Bronchial epithelial cell (primary cell): ENCODE results near the gene DSCAML1. TPM values are rescaled to one million over a fixed set of nuclear protein-coding genes. Genes with fewer than 3 reads are reported as not detected.

Experiments
- DNase-seq: peaks from one replicate; pipeline ENCODE4 v3.0.0-alpha.2; 2010; ENCODE audit warnings: low read depth
- FAIRE-seq: peaks from 2 replicates; lab custom pipeline; 2011; peaks lifted over from hg19 to GRCh38; lab: Jason Lieb, UNC
- H3K27me3 ChIP-seq: 2 replicates; pipeline ENCODE4 v1.5.1; 2011; ENCODE audit warnings: low read length; ENCODE audit not compliant: control insufficient read depth, insufficient read depth
- H3K36me3 ChIP-seq: 2 replicates; pipeline ENCODE4 v1.5.1; 2011; ENCODE audit warnings: low read length; ENCODE audit not compliant: control insufficient read depth, insufficient read depth
- H3K4me3 ChIP-seq: 2 replicates; pipeline ENCODE4 v1.5.1; 2011; ENCODE audit warnings: mild to moderate bottlenecking, low read depth, low read length, control low read depth
- total RNA-seq: library from RNA; depleted of rRNA; stranded (reverse); fragments of >200 nt; gene quantifications from 2 replicates; pipeline ENCODE4 v1.2.1, GENCODE V29; 2014
- TF ChIP-seq, protein P1 (sequence below): IDR thresholded peaks from 2 replicates; pipeline ENCODE4 v1.5.1; 2011; ENCODE audit warnings: mild to moderate bottlenecking, moderate library complexity, low read length, control low read depth, inconsistent platforms; ENCODE audit not compliant: insufficient read depth, severe bottlenecking

DSCAML1 gene
- total RNA-seq, 1 donor from 2014 or later: under 0.01 TPM

DNA sequence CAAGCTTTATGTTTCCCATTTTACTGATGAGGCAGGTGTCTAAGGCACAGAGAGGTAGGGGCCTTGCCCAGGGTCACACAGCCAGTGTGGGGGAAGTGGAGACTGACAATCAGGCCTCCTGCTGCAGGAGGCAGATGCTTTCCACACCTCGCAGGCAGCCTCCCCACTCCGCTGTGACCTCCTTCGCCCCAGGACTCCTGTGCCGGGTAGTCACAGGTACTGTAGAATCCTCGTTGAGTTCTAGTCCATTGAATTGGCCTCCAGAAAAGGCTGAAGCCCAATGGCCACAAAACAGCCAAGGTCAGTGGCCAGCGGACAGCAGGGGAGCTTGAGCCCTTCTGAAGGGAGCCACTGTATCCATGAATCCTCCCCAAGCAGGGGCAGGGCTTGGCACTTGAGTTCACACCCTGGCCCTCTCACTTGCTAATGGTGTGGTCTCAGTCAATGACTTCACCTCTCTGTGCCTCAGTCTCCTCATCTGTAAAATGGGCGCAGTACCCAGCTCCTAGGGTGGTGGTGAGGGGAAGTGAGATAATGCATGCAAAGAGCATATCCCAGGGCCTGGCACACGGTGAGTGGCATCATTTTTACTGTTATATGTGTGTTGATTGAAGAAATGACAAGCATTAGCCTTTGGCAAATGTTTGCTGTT is 28.6 kb upstream of the DSCAML1 start:
- H3K36me3 ChIP-seq: no peaks in the 10 kb centered on the region
- DNase-seq (no peak), FAIRE-seq (no peak)
- no peak overlapping the region for H3K4me3 ChIP-seq
- TF ChIP-seq, protein P1, sequence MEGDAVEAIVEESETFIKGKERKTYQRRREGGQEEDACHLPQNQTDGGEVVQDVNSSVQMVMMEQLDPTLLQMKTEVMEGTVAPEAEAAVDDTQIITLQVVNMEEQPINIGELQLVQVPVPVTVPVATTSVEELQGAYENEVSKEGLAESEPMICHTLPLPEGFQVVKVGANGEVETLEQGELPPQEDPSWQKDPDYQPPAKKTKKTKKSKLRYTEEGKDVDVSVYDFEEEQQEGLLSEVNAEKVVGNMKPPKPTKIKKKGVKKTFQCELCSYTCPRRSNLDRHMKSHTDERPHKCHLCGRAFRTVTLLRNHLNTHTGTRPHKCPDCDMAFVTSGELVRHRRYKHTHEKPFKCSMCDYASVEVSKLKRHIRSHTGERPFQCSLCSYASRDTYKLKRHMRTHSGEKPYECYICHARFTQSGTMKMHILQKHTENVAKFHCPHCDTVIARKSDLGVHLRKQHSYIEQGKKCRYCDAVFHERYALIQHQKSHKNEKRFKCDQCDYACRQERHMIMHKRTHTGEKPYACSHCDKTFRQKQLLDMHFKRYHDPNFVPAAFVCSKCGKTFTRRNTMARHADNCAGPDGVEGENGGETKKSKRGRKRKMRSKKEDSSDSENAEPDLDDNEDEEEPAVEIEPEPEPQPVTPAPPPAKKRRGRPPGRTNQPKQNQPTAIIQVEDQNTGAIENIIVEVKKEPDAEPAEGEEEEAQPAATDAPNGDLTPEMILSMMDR: no peak
- no peaks in the 10 kb centered on the region for H3K27me3 ChIP-seq

DNA sequence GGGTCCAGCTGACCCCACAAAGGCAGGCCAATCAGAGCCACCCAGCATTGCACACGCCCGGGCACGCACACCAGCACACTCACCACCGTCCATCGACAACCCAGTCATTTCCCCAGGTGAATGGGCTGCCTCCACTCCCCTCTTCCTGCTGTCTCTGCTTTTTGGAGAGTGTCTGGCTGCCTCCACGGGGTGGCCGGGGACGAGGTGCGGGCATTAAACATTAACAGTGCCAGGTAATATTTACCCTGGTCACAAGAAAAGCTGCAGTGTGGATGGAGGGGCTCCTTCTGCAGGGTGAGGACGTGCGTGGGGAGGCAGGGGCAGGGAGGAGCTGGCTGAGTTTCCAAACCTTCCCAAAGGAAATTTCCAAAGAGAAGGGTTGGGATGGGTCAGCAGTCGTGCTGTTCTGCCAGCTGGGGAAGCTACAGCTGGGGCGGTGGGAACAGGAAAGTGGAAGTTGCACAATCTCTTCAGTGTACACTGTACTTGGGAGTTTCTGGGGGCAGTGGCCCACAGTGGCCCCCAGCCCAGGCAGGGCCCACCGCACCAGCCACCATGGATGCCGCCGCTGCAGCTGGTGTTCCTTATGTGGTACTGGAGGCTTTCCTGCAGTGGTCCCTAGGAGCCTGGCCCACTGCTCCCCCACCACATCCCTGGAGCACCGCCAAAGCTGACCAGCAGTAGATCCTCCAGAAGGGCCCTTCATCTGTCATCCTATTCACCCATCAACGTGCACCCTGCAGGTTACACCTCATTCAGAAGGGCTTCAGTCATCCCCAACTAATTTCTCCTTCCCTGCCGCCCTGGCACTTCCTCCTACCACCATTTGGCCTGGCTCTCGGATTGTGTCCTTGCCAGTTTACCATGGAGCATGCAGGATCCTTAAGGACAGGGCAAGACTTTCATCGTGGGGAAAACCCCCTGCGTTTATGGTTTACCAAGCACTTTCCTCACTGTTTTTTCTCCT is 27.8 kb upstream of the DSCAML1 start, which contains the start of gene FXYD2:
Gene FXYD2 (minus strand): TSS at position 174 of the 967 bp plus-strand sequence. CDS start 66 bp downstream, at position 108.
- FAIRE-seq (peak; percentile 28), DNase-seq (peak; percentile 29)
- TF ChIP-seq, protein P1: no peak
- H3K36me3 ChIP-seq: no peaks in the 10 kb centered on the region
- H3K27me3 ChIP-seq: no peaks in the 10 kb centered on the region
- H3K4me3 ChIP-seq: no peak within 1 kb of the TSS

DNA sequence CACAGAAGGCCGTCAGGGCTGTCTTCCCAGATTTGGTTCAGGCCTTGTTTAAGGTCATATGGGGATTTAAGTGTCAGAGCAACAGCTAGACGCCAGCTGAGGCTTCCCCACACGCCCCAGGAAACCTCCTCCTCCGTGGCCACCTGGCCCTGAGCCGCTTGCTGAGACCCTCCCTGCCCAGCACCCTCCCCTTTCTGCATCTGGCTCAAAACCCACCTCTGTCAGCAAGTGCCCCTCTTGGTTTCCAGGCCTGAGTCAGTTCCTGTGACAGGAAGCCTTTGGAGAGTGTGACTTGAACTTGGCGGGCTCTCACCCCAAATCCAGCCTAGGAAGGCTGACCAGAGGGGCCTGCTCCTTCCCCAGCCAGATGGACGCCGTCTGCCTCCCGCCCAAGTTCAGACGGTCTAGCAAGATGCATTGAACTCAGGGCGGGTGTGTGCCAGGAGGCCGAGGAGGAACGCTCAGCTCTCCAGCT is 27.0 kb upstream of the DSCAML1 start:
- TF ChIP-seq, protein P1: no peak
- no peaks in the 10 kb centered on the region for H3K36me3 ChIP-seq
- no peaks in the 10 kb centered on the region for H3K27me3 ChIP-seq
- DNase-seq: no peak
- FAIRE-seq: no peak
- H3K4me3 ChIP-seq: no peak overlapping the region

DNA sequence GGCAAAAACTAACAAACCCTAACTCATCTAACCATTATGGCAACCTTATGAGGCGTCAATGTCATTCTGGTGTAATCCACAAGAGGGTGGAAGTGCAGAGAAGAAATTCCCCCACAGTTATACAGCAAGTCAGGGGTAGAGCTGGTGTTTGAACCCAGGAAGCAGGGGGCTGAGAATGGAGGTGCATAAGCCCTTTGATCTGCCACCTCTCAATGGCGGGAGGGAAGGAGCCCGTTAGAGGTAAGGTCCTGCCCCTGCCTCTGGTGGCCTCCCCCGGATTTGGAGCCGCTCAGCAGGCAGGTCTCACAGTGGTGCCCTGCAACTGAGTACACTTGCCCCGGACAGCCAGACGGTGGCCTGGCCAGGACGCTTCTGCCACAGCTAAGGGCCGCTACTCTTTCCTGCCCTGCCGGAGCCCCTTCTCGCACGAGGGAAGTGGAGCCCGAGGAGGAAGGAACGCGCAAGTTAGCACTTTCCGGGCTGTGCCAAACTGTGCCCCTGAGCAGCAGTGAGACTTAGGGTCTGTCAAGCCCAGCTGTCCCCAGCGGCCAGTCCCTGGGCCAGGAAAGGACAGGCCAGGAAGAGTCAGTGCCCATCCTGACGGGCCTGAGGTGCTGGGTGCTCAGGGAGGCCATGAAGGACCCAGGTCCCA is 26.4 kb upstream of the DSCAML1 start:
- TF ChIP-seq, protein P1: peak; percentile 11
- FAIRE-seq (no peak), DNase-seq (no peak)
- Histone ChIP-seq H3K27me3 (no peaks in the 10 kb centered on the region), H3K4me3 (no peak overlapping the region), H3K36me3 (no peaks in the 10 kb centered on the region)

DNA sequence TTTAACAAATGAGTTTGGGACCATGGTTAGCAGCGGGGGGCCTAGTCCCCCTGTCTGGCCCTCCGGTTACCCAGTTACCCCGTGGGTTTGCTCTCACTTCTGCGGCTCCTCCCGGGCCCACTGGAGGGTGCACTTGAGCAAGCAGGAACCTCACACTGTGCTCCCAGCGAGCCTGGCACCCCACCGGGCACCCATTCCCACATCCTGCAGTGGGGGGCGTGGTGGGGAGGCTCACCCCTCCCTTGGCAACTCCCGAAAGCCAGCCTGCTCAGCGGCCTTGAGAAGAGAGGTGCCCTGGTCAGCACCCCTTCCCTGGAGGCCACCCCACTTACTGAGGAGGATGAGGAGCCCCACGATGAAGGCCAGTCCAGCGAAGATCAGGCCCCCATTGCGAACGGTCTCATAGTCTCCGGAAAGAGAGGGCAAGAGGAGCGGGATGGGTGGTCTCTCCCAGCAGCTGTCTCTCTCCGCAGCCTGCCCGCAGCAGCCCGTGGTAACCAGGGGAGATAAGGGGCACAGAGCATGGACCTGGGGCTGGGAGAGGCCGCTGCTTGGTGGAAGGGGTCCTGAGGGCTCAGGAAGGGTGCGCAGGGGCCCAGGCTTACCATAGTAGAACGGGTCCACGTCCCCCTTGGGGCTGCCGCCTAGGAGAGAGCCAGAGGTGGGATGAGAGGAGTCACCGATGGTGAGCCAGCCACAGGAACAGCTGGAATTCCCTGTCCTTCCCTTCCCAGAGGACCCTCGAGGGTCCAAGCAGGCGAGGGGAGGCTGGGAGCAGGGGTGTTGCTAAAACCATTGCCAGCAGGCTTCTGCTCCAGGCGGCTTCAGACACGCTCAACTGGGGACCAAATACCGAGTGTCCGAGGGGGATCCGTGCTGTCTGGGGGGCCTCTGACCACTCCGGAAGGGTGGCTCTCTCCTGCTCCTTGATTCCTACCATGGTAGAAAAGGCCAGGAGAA is 25.3 kb upstream of the DSCAML1 start:
- FAIRE-seq: peak; percentile 7

More for the DNA sequence above, 25.3 kb upstream of the DSCAML1 start:
- DNase-seq: no peak
- TF ChIP-seq, protein P1: peak; percentile 84
- Histone ChIP-seq H3K36me3 (no peaks in the 10 kb centered on the region), H3K27me3 (no peaks in the 10 kb centered on the region), H3K4me3 (no peak overlapping the region)
